NCI-H69 (cell line): Measurements from ENCODE around the gene RNASE9.
"Not testable (repeated sequence)": the region's sequence is repeated elsewhere in the genome, so short reads cannot be mapped to it uniquely, and the experiment has no call there.

ENCODE experiments used
- DNase-seq: peaks from one replicate; lab custom pipeline; 2025; lab: John Stamatoyannopoulos, UW

Gene RNASE9

GRCh38 chr14:20572382-20572990 is 11.6 kb upstream of the RNASE9 start:
- not testable (repeated sequence) for DNase-seq

GRCh38 chr14:20570720-20571119 is 9.9 kb upstream of the RNASE9 start:
- not testable (repeated sequence) for DNase-seq

DNA sequence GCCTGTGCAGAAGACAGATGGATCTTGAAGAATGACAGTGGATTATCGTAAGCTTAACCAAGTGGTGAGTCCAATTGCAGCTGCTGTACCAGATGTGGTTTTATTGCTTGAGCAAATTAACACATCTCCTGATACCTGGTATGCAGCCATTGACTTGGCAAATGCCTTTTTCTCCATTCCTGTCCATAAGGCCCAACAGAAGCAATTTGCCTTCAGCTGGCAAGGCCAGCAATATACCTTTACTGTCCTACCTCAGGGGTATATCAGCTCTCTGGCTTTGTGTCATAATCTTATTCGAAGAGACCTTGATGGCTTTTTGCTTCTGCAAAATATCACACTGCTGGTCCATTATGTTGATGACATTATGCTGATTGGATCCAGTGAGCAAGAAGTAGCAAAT is 9.0 kb upstream of the RNASE9 start:
- not testable (repeated sequence) for DNase-seq

- DNase-seq = no peak
These were observed 8.2 kb upstream of the RNASE9 start for GRCh38 chr14:20569066-20569465.

DNA sequence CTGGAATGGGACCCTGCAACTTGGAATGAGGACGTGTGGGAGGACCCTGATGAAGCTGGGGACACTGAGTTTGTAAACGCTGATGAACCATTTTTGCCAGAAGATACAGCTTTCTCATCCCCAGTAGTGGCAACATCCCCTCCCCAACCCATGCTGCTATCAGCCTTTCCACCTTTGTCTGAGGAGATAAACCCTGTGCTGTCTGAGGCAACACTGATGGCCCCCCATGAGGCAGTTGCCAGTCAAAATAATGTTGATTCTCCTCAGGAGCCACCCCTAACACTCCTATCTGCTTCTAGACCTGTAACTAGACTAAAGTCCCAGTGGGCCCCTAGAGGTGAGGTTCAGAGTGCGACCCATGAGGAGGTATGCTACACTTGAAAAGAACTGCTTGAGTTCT is 7.5 kb upstream of the RNASE9 start:
- DNase-seq = no peak

GRCh38 chr14:20567199-20567598 is 6.4 kb upstream of the RNASE9 start:
- DNase-seq = not testable (repeated sequence)

DNA sequence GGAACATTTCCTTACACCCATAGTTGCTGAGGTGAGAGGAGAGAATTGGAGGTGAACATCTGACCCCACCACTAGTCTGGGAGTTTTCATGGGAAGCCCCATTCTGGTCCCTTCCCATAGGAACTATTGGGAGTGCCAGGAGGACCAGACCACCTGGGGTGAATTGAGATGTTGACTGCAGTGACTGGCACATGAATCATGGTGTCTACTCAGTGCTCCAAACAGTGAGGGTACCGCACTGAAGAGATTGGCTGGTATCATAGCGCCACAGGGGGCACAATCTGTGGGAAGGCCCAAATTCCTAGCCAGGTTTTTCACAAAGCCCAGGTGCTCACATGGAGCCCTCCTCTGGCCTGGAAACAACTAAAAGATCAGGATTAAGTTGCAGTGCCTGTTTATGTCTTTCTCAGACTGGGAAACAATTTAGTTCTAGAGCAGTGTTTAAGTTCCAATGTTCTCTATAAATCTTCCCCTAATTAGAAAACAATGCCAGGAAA is 3.7 kb upstream of the RNASE9 start:
- DNase-seq = no peak

- DNase-seq = no peak
These were observed 3.1 kb upstream of the RNASE9 start for GRCh38 chr14:20563971-20564370.

GRCh38 chr14:20559461-20559904 is 1.4 kb downstream of the RNASE9 start:
- no peak for DNase-seq

GRCh38 chr14:20557212-20557542 is 3.7 kb downstream of the RNASE9 start:
- DNase-seq = no peak

- no peak for DNase-seq
These were observed 4.2 kb downstream of the RNASE9 start for GRCh38 chr14:20556500-20557211.

DNA sequence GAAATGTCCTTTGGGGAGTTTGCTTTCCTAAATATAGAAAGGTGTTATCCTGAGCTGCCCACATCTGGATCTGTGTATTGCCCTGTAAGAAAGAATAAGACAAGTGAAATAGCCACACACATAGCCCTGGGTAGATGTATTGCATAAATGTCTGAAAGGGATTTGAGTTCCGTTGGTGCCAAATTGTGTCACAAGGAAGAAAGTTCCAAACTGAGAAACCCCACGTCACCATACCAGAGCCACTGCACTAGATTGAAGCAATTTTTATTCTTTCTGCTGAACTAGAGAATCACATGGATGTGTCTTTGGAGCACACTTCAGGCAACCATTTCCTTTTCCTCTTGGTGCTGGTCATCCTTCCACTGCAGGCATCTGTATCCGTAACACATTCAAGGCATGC is 5.0 kb downstream of the RNASE9 start:
- no peak for DNase-seq

DNA sequence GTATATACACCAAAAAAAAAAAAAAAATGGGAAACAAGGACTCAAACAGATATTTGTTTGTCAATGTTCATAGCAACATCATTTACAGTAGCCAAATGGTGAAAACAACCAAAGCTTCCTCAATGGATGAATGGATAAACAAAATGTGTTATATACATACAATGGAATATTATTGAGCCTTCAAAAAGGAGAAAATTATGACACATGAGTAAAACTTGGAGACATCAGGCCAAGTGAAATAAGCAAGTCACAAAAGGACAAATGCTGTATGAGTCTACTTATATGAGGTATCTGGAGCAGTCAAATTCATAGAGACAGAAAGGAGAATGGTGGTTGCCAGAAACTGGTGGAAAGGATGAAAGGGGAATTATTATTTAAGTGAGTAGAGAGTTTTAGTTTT is 7.8 kb downstream of the RNASE9 start:
- no peak for DNase-seq

- no peak for DNase-seq
These were observed 9.2 kb downstream of the RNASE9 start for GRCh38 chr14:20551606-20552005.

- DNase-seq = no peak
These were observed 9.9 kb downstream of the RNASE9 start for GRCh38 chr14:20550926-20551325.

GRCh38 chr14:20548414-20549158 is 12.3 kb downstream of the RNASE9 start:
- no peak for DNase-seq

DNA sequence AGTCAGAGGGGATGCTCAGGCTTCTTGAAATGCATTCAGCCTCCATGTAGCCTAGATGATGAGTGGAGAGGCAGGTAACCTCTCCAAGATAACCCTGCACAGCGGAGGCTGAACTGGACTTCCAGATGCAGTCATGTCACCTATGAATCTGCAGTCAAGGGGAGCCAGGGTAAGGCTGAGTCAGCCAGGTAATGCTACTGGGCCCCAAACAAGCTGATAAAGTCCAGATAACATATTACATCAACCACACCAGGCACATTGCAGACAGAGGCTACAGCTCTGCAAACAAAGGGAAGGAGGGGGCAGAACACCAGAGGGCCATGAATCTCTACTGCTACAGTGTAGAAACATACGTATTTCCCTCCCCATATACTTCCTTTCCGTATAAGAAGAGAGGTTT is 14.0 kb downstream of the RNASE9 start:
- no peak for DNase-seq

DNA sequence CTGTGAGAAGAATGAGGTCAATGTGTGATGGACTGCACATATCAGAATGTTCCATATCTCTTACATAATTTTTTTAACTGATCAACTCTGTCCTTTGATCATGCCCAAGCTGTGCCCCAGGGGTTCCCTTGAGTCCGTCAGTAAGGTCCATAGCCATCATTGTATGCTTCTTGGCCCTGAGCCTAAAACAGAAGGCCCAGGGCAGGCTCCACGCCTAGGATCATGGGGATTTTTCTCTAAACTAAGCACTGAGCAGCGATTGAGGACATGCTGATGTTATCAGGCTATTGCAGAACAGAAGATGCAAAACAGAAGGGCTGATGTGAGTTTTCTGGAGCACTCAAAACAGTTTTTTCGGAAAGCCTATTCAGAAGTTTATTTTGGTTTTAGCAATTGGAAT is 20.9 kb downstream of the RNASE9 start:
- DNase-seq = no peak

DNA sequence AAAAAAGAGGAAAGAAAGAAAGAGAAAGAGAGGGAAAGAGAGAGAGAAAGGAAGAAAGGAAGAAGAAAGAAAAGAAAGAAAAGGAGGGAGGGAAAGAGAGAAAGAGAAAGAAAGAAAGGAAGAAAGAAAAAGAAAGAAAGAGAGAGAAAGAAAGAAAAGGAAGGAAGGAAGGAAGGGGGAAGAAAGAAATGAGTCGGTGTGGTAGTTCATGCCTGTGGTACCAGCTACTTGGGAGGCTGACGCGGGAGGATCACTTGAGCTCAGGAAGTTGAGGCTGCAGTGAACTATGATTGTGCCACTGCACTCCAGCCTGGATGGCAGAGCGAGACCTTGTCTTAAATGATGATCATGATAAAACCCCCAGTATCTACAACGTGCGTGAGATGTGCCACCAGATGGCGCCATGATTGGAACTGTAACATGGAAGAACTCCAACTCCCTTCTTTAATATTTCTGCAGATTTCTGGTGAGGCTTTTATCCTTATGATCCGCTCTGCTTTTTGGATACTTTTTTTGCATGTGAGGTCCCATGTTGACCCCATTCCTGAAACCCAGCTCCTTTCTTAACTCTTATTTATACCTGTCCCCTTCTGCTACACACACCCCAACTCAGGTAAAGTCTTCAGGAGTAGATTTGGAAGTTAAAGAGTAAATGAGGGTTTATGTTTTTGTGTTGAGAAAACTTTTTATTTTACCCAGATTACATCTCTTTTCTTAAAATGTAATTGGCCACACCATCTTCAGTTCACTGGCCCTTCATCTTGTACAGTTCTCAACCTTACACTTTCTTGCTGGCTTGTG is 29.9 kb downstream of the RNASE9 start:
- DNase-seq = peak; percentile 77

DNA sequence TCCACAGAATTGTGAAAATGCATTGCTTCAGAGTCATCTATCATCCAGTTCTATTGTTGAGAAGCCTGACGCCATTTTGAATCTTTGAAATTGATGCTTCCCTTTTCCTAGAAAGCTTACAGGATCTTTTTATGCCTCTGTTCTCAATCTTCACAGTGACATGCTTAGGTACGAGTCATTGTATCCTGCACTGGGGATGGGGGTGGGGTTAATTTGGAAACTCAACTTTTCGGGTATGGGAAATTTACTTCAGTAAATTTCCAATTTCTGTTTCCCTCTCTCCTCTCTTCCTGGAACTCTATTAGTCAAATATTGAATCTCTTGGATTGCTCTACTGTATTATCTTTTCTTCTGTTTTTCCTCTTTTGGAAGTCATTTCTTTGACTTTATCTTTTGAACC is 31.0 kb downstream of the RNASE9 start:
- DNase-seq = no peak

DNA sequence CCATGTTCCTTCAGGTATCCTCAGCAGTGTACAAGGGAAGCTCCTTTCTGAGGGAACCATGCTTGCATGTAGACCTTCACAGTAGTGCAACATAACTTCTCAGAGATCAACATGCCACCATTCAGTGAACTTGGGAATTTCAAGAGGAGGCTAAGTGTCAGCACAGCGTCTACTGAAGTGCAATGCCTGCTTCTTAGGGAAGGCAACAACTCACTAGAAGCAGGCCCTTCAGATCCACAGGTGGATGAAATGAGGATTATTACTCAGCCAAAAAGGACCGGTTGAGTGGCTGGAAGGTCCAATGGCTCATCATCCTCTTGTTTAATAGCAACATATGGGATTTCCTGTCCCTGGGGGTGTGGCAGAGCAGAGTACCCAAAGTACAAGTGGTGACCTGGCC is 36.8 kb downstream of the RNASE9 start:
- no peak for DNase-seq

- DNase-seq = no peak
These were observed 38.5 kb downstream of the RNASE9 start for GRCh38 chr14:20522332-20522731.
